Measurements from ENCODE around the gene ZNF776.

- TF ChIP-seq LEF1 (IDR thresholded peaks at IDR 0.05; ENCODE audit: borderline replicate concordance) = no peak
- no peak for TF ChIP-seq FOXM1 (IDR thresholded peaks at IDR 0.05; ENCODE audit: borderline replicate concordance)
- no peak for TF ChIP-seq SP1 (IDR thresholded peaks at IDR 0.05)
- TF ChIP-seq ARNT (IDR thresholded peaks at IDR 0.05) = no peak
- no peak for TF ChIP-seq ELF4 (IDR thresholded peaks at IDR 0.05)
- TF ChIP-seq PKNOX1 (IDR thresholded peaks at IDR 0.05) = no peak
- TF ChIP-seq FOXK2 (IDR thresholded peaks at IDR 0.05) = no peak
- no peak for TF ChIP-seq L3MBTL2 (conservative IDR thresholded peaks at IDR 0.05)
- no peak for TF ChIP-seq ZNF384 (IDR thresholded peaks at IDR 0.05)
- TF ChIP-seq TARDBP (IDR thresholded peaks at IDR 0.05) = no peak
These were observed 30.2 kb downstream of the ZNF776 start for GRCh38 chr19:57776764-57777296.
